ENCODE measurements around the gene COL4A3. TPM values are rescaled to one million over a fixed set of nuclear protein-coding genes. Genes with fewer than 3 reads are reported as not detected.
A peak's percentile ranks its signal among the peaks of the same experiment; 100 is the strongest.

Gene COL4A3
- total and polyA plus RNA-seq, 7 experiments from 2014 or later, result 0.13 to 0.69 TPM; not detected in 5

DNA sequence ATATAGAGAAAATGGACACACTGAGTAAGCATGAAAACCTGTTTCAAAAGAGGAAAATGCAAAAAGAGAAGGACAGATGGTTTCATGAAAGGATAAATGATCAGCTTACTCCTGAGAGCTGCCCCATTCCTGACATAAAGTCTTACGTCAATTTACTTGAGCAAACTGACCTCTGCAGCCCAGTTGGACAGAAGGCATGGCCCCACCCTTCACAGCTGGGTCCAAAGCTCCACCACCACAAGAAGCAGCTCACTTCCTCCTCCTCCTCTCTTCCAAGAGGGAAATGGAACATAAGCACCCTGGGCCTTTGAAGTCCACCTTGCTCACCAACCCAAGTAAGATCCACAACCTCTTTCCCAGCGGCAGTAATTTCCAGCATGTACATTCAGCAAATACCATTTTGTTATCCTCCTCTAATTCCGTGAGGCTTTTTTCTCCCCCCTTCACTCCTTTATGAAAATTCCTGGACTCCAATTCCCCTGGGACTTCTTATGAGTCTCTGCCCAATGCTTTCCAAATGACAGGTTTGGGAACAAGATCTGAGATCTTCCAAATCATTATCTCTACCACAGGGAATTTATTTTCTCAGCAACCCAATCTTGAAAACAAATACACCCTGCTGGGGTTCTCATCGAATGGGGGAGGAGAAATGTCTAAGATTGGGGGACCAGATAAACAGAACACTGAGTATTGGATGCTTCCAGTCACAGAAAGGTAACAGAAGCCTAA is 10.5 kb upstream of the COL4A3 start:
- Histone ChIP-seq H3K9me3 (ENCODE audit: control insufficient read depth in 2 of 3, low read length in 3 of 3) (no peaks in the 10 kb centered on the region), H3K36me3 (ENCODE audit: control insufficient read depth in 2 of 3, insufficient read depth in 3 of 3, low read length in 3 of 3) (no peaks in the 10 kb centered on the region), H3K27ac (ENCODE audit: low read depth, low read length) (no peak overlapping the region), H3K27me3 (ENCODE audit: control insufficient read depth in 2 of 2, insufficient read depth in 2 of 2, low read length in 2 of 2) (no peaks in the 10 kb centered on the region), H3K4me1 (ENCODE audit: control insufficient read depth in 2 of 2, insufficient read depth in 2 of 2, low read length in 2 of 2) (no peaks in the 10 kb centered on the region), H3K4me3 (ENCODE audit: low read length) (no peak overlapping the region)
- Mint-ChIP-seq H3K36me3 (no peaks in the 10 kb centered on the region), H3K27ac (no peak overlapping the region), H3K4me3 (no peak overlapping the region), H3K27me3 (peaks cover 15 to 48% (median 38%) of the 10 kb centered on the region in 5 donors), H3K4me1 (no peaks in the 10 kb centered on the region), H3K9me3 (peaks cover 0 to 12% (median 2%) of the 10 kb centered on the region in 11 donors)
- DNase-seq (no peak), ATAC-seq (no peak)
- ChIA-PET POLR2A (no interaction called here), CTCF (no interaction called here)
- intact Hi-C loops (cut with micrococcal nuclease), result no loop called here

DNA sequence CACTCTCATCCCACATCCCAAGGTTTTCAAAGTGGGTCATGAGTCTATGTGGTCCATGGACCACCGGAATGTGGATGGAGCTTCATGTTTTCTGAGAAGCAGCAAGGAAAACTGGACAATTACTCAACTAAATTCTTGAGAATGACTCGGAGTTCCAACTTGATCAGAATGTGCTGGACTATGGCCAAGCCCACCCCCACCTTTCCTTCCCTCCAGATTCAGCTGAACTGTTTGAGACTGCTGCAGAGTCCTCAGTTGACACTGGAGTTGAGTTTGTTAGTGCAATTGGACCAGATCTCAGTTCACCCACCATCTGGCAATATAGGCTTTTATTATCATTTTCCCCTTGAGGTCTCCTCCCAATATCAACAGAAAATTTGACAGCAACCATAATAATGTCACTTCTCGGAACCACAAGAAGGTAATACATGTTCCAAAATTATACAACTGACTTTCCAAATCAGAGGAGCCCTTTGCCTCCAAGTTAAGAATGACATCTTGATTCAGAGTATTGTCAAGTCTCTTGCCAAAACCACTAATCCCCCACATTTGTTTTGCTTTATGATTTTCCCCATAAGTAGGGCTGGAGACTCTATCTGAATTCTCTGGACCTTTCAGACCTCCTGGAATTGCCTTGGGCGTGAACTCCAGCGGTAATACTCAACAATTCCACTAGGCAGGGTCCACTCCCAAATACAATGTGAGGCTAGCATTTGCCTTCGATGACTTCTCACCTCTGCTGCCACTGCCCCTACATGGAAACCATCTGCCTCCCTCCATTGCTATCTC is 9.2 kb upstream of the COL4A3 start:
- Histone ChIP-seq H3K4me1 (ENCODE audit: control insufficient read depth in 2 of 2, insufficient read depth in 2 of 2, low read length in 2 of 2) (no peaks in the 10 kb centered on the region), H3K27me3 (ENCODE audit: control insufficient read depth in 2 of 2, insufficient read depth in 2 of 2, low read length in 2 of 2) (no peaks in the 10 kb centered on the region), H3K27ac (ENCODE audit: low read depth, low read length) (no peak overlapping the region), H3K4me3 (ENCODE audit: low read length) (no peak overlapping the region), H3K36me3 (ENCODE audit: control insufficient read depth in 2 of 3, insufficient read depth in 3 of 3, low read length in 3 of 3) (no peaks in the 10 kb centered on the region), H3K9me3 (ENCODE audit: control insufficient read depth in 2 of 3, low read length in 3 of 3) (no peaks in the 10 kb centered on the region)
- no peak for ATAC-seq
- H3K27me3 Mint-ChIP-seq, result peaks cover 22 to 50% (median 46%) of the 10 kb centered on the region in 5 donors
- no peak overlapping the region for H3K4me3 Mint-ChIP-seq
- H3K9me3 Mint-ChIP-seq, result peaks cover 0 to 12% (median 2%) of the 10 kb centered on the region in 11 donors
- intact Hi-C loops (cut with micrococcal nuclease), result no loop called here
- ChIA-PET POLR2A (no interaction called here), CTCF (no interaction called here)
- H3K27ac Mint-ChIP-seq, result no peak overlapping the region
- no peaks in the 10 kb centered on the region for H3K36me3 Mint-ChIP-seq
- no peak for DNase-seq
- no peaks in the 10 kb centered on the region for H3K4me1 Mint-ChIP-seq

DNA sequence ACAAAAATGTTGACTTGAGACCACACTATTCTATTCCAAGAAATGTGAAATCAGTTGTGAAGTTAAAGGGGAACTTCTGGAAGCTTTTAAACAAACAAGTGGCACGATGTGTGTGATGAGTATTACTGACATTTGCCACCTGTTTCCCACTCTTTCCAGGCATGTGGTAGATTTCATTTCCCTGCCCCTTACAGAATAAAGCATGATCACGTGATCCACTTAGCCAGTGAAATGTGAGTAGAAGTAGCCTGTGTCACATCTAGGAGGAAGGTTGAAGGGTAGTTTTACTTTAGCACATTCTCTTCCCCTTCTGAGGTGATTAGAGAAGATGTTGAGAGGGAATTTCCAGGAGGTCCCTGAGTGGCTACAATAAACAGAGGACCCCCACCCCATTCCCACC is 4.3 kb upstream of the COL4A3 start:
- Mint-ChIP-seq H3K27me3 (peaks cover 58 to 65% (median 61%) of the 10 kb centered on the region in 5 donors), H3K27ac (no peak overlapping the region), H3K9me3 (peaks cover 0 to 11% (median 1%) of the 10 kb centered on the region in 11 donors), H3K4me1 (peaks cover 0 to 12% (median 6%) of the 10 kb centered on the region in 7 donors), H3K4me3 (no peak overlapping the region), H3K36me3 (no peaks in the 10 kb centered on the region)
- intact Hi-C loops (cut with micrococcal nuclease), result no loop called here
- Histone ChIP-seq H3K9me3 (ENCODE audit: control insufficient read depth in 2 of 3, low read length in 3 of 3) (no peaks in the 10 kb centered on the region), H3K27me3 (ENCODE audit: control insufficient read depth in 2 of 2, insufficient read depth in 2 of 2, low read length in 2 of 2) (peaks cover 0 to 8% of the 10 kb centered on the region in 2 donors), H3K4me1 (ENCODE audit: control insufficient read depth in 2 of 2, insufficient read depth in 2 of 2, low read length in 2 of 2) (no peaks in the 10 kb centered on the region), H3K4me3 (ENCODE audit: low read length) (no peak overlapping the region), H3K36me3 (ENCODE audit: control insufficient read depth in 2 of 3, insufficient read depth in 3 of 3, low read length in 3 of 3) (no peaks in the 10 kb centered on the region), H3K27ac (ENCODE audit: low read depth, low read length) (no peak overlapping the region)
- ChIA-PET POLR2A (no interaction called here), CTCF (no interaction called here)
- ATAC-seq, result no peak
- no peak for DNase-seq

- intact Hi-C loops (cut with micrococcal nuclease), result no loop called here
- ChIA-PET CTCF (interaction anchor here (0.6 kb wide), 1 partner anchor 1211 kb away, joined by 4 read pairs; no protein-coding TSS in a partner anchor), POLR2A (no interaction called here)
- Histone ChIP-seq H3K4me1 (ENCODE audit: control insufficient read depth in 2 of 2, insufficient read depth in 2 of 2, low read length in 2 of 2) (no peaks in the 10 kb centered on the region), H3K36me3 (ENCODE audit: control insufficient read depth in 2 of 3, insufficient read depth in 3 of 3, low read length in 3 of 3) (no peaks in the 10 kb centered on the region), H3K4me3 (ENCODE audit: low read length) (no peak overlapping the region), H3K27ac (ENCODE audit: low read depth, low read length) (no peak overlapping the region), H3K9me3 (ENCODE audit: control insufficient read depth in 2 of 3, low read length in 3 of 3) (no peaks in the 10 kb centered on the region), H3K27me3 (ENCODE audit: control insufficient read depth in 2 of 2, insufficient read depth in 2 of 2, low read length in 2 of 2) (peaks cover 0 to 9% of the 10 kb centered on the region in 2 donors)
- Mint-ChIP-seq H3K27me3 (peaks cover 61 to 71% (median 64%) of the 10 kb centered on the region in 5 donors), H3K9me3 (peaks cover 0 to 11% (median 0%) of the 10 kb centered on the region in 11 donors), H3K36me3 (no peaks in the 10 kb centered on the region), H3K4me3 (no peak overlapping the region), H3K4me1 (peaks cover 0 to 12% (median 9%) of the 10 kb centered on the region in 7 donors), H3K27ac (no peak overlapping the region)
- DNase-seq (no peak), ATAC-seq (no peak)
These were observed 2.5 kb upstream of the COL4A3 start for GRCh38 chr2:227161947-227162346.

DNA sequence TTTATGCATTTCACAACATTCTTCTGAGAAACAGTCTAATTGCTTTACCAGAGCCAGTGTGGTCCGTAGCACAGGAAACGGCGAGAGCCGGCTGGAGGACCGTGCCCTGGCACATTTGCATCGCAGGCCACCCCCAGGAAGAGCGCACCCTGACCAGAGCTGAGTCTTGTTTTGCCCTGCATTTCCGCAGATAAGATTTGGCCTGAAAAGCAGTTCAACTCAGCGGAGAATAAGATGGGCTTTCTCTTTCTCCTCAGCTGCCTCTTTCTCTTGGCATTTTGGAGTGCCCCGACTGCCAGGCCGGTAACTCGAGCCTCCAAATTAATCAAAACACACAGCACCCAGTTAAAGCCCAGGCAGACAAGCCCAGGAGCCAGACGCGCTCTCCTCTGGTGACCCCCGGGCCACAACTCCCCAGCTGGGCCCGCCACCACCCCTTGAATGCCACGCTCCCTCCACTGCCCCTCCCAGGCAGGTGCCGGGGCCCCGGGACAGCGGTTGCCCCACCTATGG is 883 bp upstream of the COL4A3 start:
- ChIA-PET CTCF (interaction anchor here (0.6 kb wide), 1 partner anchor 197 kb away, joined by 3 read pairs; no protein-coding TSS in a partner anchor), POLR2A (no interaction called here)
- H3K27ac ChIP-seq (ENCODE audit: low read depth, low read length), result no peak overlapping the region
- intact Hi-C loops (cut with micrococcal nuclease), result no loop called here
- no peak overlapping the region for H3K4me3 ChIP-seq (ENCODE audit: low read length)
- H3K9me3 ChIP-seq (ENCODE audit: control insufficient read depth in 2 of 3, low read length in 3 of 3), result no peaks in the 10 kb centered on the region
- Mint-ChIP-seq H3K4me3 (peak overlapping the region; percentile 46 to 79 (median 66)), H3K9me3 (peaks cover 0 to 11% (median 0%) of the 10 kb centered on the region in 11 donors), H3K27ac (no peak overlapping the region), H3K4me1 (peaks cover 0 to 12% (median 9%) of the 10 kb centered on the region in 7 donors), H3K36me3 (no peaks in the 10 kb centered on the region), H3K27me3 (peaks cover 65 to 78% (median 71%) of the 10 kb centered on the region in 5 donors)
- no peak for DNase-seq
- ATAC-seq, result peak; percentile 6
- H3K27me3 ChIP-seq (ENCODE audit: control insufficient read depth in 2 of 2, insufficient read depth in 2 of 2, low read length in 2 of 2), result peaks cover 0 to 9% of the 10 kb centered on the region in 2 donors
- no peaks in the 10 kb centered on the region for H3K36me3 ChIP-seq (ENCODE audit: control insufficient read depth in 2 of 3, insufficient read depth in 3 of 3, low read length in 3 of 3)
- no peaks in the 10 kb centered on the region for H3K4me1 ChIP-seq (ENCODE audit: control insufficient read depth in 2 of 2, insufficient read depth in 2 of 2, low read length in 2 of 2)

- H3K27ac ChIP-seq (ENCODE audit: low read depth, low read length), result no peak overlapping the region
- H3K4me3 ChIP-seq (ENCODE audit: low read length), result no peak overlapping the region
These were observed 403 bp downstream of the COL4A3 start for GRCh38 chr2:227164763-227165291.

More at GRCh38 chr2:227164763-227165291, 403 bp downstream of the COL4A3 start:
- Mint-ChIP-seq H3K9me3 (peaks cover 0 to 6% (median under 1%) of the 10 kb centered on the region in 11 donors), H3K36me3 (peaks cover 0 to 2% (median 0%) of the 10 kb centered on the region in 5 donors), H3K27ac (no peak overlapping the region), H3K4me3 (peak overlapping the region; percentile 18 to 79 (median 62)), H3K27me3 (peaks cover 62 to 73% (median 67%) of the 10 kb centered on the region in 5 donors), H3K4me1 (peaks cover 0 to 12% (median 9%) of the 10 kb centered on the region in 7 donors)
- H3K4me1 ChIP-seq (ENCODE audit: control insufficient read depth in 2 of 2, insufficient read depth in 2 of 2, low read length in 2 of 2), result no peaks in the 10 kb centered on the region
- ChIA-PET POLR2A (no interaction called here), CTCF (no interaction called here)
- ATAC-seq, result no peak
- intact Hi-C loops (cut with micrococcal nuclease), result no loop called here
- peaks cover 0 to 9% of the 10 kb centered on the region in 2 donors for H3K27me3 ChIP-seq (ENCODE audit: control insufficient read depth in 2 of 2, insufficient read depth in 2 of 2, low read length in 2 of 2)
- DNase-seq, result peak in 1 of 9 donors; percentile 1
- no peaks in the 10 kb centered on the region for H3K36me3 ChIP-seq (ENCODE audit: control insufficient read depth in 2 of 3, insufficient read depth in 3 of 3, low read length in 3 of 3)
- H3K9me3 ChIP-seq (ENCODE audit: control insufficient read depth in 2 of 3, low read length in 3 of 3), result no peaks in the 10 kb centered on the region
